Ovary (tissue), 9 donors: ENCODE results near the gene ARHGAP22. TPM values are rescaled to one million over a fixed set of nuclear protein-coding genes. Genes with fewer than 3 reads are reported as not detected.

Experiments
- DNase-seq, 5 donors: peaks; one replicate each; pipeline ENCODE4 v3.0.0-alpha.2; 2019 to 2020
- H3K27ac ChIP-seq, 2 donors: fragments of 200-600 bp; one replicate each; pipeline versions ENCODE4 v1.5.1 to v1.8.0; 2019 to 2022
- H3K27me3 ChIP-seq: fragments of 200-600 bp; one replicate; pipeline ENCODE4 v1.8.0; 2022
- H3K36me3 ChIP-seq: fragments of 200-600 bp; sonication (generic); one replicate; pipeline ENCODE4 v1.5.1; 2019
- H3K4me1 ChIP-seq: one replicate; pipeline ENCODE4 v1.8.1; 2013; ENCODE audit warnings: mild to moderate bottlenecking, moderate library complexity; ENCODE audit not compliant: insufficient read depth
- H3K4me3 ChIP-seq: fragments of 200-600 bp; sonication (generic); one replicate; pipeline ENCODE4 v1.5.1; 2017
- H3K9me3 ChIP-seq, 2 donors: fragments of 200-600 bp in 1 of 2; sonication (generic) in 1 of 2; one replicate each; pipeline versions ENCODE4 v1.5.1 to v1.8.1; 2013 to 2019; ENCODE audit warnings: mild to moderate bottlenecking in 1 of 2, moderate library complexity in 1 of 2
- EP300 ChIP-seq: sonication (generic); formaldehyde crosslinking; IDR thresholded peaks from one replicate; pipeline ENCODE4 v1.6.1; 2017; ENCODE audit warnings: antibody characterized with exemption
- POLR2A ChIP-seq: fragments of 450-650 bp; IDR thresholded peaks from one replicate; pipeline ENCODE4 v1.6.1; 2017; ENCODE audit warnings: antibody characterized with exemption, mild to moderate bottlenecking, moderate library complexity
- WGBS, 3 donors: extraction: QIAGEN DNeasy Blood & Tissue Kit in 1 of 3; methylation state at CpG; one replicate each; pipeline versions ENCODE4 v1.1.5 to v1.1.7; 2013 to 2017; 5-methylcytosine and 5-hydroxymethylcytosine counted together
- intact Hi-C, 4 donors: fragments of 100-400 bp; cut with DNase I; formaldehyde crosslinking; loops; one replicate each; pipeline versions ENCODE4 v1.11.0 to v1.15.1; 2022 to 2023
- polyA plus RNA-seq, 2 donors: library from polyadenylated mRNA; stranded (reverse); fragments of 200-250 nt in 1 of 2; fragments of 350-450 nt in 1 of 2; fragmentation: Illumina TruSeq in 1 of 2; extraction: RNeasy Lipid Tissue Mini Kit (QIAGEN cat#74804) in 1 of 2; gene quantifications; one replicate each; pipeline ENCODE4 v1.2.3, GENCODE V29; 2013 to 2014
- total RNA-seq, 7 donors: library from RNA; depleted of rRNA in 2 of 7; stranded (reverse); fragments of >200 nt in 2 of 7; fragmentation: NEBNext Ultra II Directional in 3 of 7; extraction: Animal tissue kit (Norgen Biotek cat#: 25700) in 3 of 7; gene quantifications; one replicate each; pipeline versions ENCODE4 v1.1.0 to v1.2.4, GENCODE V29; 2016 to 2023
- TF ChIP-seq, protein P1 (sequence below), 3 donors: fragments of 450-650 bp in 2 of 3; fragments of 200-600 bp in 1 of 3; IDR thresholded peaks; one replicate each; pipeline versions ENCODE4 v1.5.1 to v1.8.0; 2016 to 2022; ENCODE audit warnings: antibody characterized with exemption in 3 of 3, mild to moderate bottlenecking in 1 of 3
- donor health status: DM: no; HTN: no; CAD: no; lungs with moderate emphysema.
- donor health status: DM: no; HTN: no; CAD: no.
- donor health status: Bipolar disorder and iron deficiency.
- donor health status: DM: yes; HTN: yes; CAD: no.
- donor health status: DM: no; HTN: no; CAD: no.
- donor health status: DM: yes; HTN: yes; CAD: no.

ARHGAP22 gene
- total and polyA plus RNA-seq, 9 donors, result 3.9 to 14.3 (median 5.7) TPM

DNA sequence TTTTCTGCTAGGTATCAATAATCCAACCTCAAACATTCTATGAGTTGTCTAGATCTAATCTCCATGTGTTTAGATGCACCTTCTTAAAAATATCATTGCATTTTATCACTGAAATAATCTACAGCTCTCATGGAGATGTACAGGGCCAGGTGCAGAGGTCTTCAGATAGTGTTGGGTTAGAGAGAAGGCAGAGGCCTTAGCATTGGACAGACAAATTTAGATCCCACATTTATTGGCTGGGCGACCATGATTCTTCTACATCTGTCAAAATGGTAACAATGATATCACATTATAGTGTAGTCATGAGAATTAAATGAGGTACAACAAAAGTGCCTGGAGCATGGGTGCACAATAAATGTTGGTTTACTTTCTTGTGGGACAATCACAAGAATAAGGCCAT is 3.1 kb downstream of the ARHGAP22 start:
- no peaks in the 10 kb centered on the region for H3K27me3 ChIP-seq
- DNase-seq, result no peak
- peaks cover 7% of the 10 kb centered on the region for H3K4me1 ChIP-seq
- H3K4me3 ChIP-seq, result no peak overlapping the region
- no peaks in the 10 kb centered on the region for H3K9me3 ChIP-seq
- intact Hi-C loops, result no loop called here
- 95 to 100% (median 95%) methylated on average over 1 of the region's 1 CpG for WGBS, 3 donors
- H3K36me3 ChIP-seq, result no peaks in the 10 kb centered on the region
- TF ChIP-seq, protein P1, sequence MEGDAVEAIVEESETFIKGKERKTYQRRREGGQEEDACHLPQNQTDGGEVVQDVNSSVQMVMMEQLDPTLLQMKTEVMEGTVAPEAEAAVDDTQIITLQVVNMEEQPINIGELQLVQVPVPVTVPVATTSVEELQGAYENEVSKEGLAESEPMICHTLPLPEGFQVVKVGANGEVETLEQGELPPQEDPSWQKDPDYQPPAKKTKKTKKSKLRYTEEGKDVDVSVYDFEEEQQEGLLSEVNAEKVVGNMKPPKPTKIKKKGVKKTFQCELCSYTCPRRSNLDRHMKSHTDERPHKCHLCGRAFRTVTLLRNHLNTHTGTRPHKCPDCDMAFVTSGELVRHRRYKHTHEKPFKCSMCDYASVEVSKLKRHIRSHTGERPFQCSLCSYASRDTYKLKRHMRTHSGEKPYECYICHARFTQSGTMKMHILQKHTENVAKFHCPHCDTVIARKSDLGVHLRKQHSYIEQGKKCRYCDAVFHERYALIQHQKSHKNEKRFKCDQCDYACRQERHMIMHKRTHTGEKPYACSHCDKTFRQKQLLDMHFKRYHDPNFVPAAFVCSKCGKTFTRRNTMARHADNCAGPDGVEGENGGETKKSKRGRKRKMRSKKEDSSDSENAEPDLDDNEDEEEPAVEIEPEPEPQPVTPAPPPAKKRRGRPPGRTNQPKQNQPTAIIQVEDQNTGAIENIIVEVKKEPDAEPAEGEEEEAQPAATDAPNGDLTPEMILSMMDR (IDR thresholded peaks at IDR 0.05), result no peak
- TF ChIP-seq EP300, result no peak
- TF ChIP-seq POLR2A, result no peak
- H3K27ac ChIP-seq, result no peak overlapping the region

DNA sequence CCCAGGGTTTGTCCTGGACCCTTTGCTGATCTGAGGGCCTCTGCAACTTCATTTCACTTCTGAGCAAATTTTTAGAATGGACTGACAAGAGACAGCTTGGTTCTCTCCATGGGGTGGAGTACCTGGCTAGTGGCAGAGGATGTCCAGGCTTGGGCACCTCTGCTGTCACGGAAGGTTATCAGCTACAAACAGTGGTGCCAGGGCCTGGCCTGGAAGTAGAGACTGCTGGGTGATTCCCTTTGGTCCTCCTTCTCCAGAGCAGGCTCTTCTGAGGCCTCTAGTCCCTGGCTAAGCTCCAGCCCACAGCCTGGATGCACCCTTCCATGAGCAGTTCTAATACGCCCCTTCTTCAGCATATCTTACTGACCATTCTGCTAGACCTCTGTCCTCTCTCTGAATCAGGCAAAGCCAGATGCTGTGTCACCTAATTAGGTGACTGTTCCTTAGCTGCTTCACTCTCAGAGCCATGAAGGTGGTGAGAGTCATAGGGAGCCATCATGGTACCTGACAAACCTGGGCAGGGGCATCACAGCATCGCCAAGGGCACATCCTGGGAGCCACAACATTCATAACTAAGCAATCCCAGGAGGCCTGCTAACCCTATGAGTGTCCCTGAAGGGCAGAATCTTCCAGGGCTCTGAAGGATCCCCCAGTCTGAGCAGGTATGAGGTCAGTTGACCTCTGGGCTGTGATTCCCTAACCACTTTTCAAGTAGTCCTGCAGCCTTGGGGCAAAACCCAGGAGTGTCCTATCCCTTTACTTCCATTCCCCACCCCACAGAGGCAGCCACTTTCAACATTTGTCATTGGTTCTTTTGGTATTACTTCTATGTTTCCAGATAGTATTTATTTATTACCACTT is 4.0 kb downstream of the ARHGAP22 start:
- H3K9me3 ChIP-seq, result no peaks in the 10 kb centered on the region

DNA sequence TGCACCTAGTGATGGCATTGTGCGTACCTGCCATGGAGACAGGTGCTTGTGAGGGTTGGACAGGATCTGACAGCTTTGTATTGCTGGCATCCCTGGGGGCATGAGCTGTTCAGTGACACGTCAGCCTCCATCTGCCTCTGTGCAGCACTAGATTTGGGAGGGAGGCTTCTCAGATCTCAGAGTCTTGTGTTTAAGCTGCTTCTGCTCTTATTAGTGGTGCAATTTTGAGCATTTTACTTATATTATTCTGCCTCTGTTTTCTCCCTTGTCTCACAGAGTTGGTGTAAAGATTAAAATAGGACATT is 5.1 kb downstream of the ARHGAP22 start:
- Histone ChIP-seq H3K4me3 (no peak overlapping the region), H3K4me1 (peaks cover 7% of the 10 kb centered on the region), H3K27me3 (no peaks in the 10 kb centered on the region), H3K27ac (no peak overlapping the region), H3K9me3 (no peaks in the 10 kb centered on the region), H3K36me3 (no peaks in the 10 kb centered on the region)
- whole genome bisulfite sequencing, 3 donors, result 91 to 94% (median 91%) methylated on average over 2 of the region's 2 CpGs
- TF ChIP-seq, protein P1 (IDR thresholded peaks at IDR 0.05), result no peak
- no peak for TF ChIP-seq EP300
- intact Hi-C loops, result no loop called here
- DNase-seq, result no peak

More for the DNA sequence above, 4.0 kb downstream of the ARHGAP22 start:
- H3K36me3 ChIP-seq, result no peaks in the 10 kb centered on the region
- intact Hi-C loops, result no loop called here
- TF ChIP-seq, protein P1 (IDR thresholded peaks at IDR 0.05), result no peak
- TF ChIP-seq POLR2A (no peak), EP300 (no peak)
- peaks cover 7% of the 10 kb centered on the region for H3K4me1 ChIP-seq
- H3K27me3 ChIP-seq, result no peaks in the 10 kb centered on the region
- H3K27ac ChIP-seq, result no peak overlapping the region
- no peak overlapping the region for H3K4me3 ChIP-seq
- WGBS, 3 donors, result 94 to 100% (median 96%) methylated on average over 3 of the region's 3 CpGs
- DNase-seq, result no peak

DNA sequence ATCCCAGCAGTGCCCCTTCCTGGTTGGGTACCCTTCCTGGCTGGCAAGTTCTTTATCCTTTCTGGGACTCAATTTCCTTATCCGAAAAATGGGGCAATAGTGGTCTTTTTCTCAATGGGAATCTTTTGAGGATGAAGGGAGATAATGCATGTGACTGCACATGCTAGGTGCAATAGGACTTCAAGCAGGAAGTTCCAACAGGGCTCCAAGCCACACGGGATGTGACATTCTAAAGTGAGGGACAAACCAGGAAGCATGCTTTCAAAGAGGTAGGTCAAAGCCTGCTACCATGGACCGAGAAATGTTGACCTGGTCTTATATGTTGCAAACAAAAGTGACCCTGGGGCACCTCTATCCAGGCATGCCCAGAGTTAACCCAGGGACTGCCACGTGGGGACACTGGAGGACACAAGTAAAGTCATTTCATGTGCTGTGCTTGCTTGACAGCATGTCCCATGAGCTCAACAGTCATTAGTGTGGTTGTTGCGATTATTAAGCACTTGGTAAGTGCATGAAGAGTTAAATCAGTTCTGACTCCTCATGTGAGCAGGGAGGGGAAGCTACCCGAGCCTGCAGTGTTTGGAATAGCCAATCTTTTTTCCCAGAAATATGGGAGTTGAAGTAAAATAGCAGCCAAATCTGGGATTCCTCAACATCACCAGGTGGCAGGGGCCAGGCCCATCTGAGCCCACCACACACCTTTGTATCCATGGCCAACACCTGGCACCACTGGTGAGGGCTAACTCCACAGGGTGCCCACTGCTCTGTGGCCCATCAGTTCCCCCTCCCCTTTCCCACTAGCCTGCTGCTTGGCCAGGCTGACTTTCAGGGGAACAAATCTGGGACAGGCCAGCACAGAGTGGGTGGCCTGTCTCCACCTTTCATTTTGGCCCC is 5.7 kb downstream of the ARHGAP22 start:
- Histone ChIP-seq H3K4me1 (peaks cover 3% of the 10 kb centered on the region), H3K4me3 (no peak overlapping the region), H3K27me3 (no peaks in the 10 kb centered on the region), H3K36me3 (no peaks in the 10 kb centered on the region), H3K9me3 (no peaks in the 10 kb centered on the region), H3K27ac (no peak overlapping the region)
- DNase-seq, result no peak
- TF ChIP-seq EP300, result no peak
- TF ChIP-seq, protein P1 (IDR thresholded peaks at IDR 0.05), result no peak
- intact Hi-C loops, result no loop called here
- 64 to 70% (median 66%) methylated on average over 6 of the region's 6 CpGs for WGBS, 3 donors
